AG10803 (cell line): ENCODE measurements around the gene TPM1.

Experiments used
- DNase-seq: peaks from one replicate; pipeline ENCODE4 v3.0.0; 2010; ENCODE audit warnings: low read depth
- H3K4me3 ChIP-seq: 2 replicates; pipeline ENCODE4 v1.5.1; 2011; ENCODE audit warnings: mild to moderate bottlenecking, low read length, control low read depth
- CTCF ChIP-seq: conservative IDR thresholded peaks from 2 replicates; pipeline ENCODE4 v1.5.1; 2011; ENCODE audit warnings: mild to moderate bottlenecking, low read length, control low read depth, inconsistent platforms

TPM1 gene

GRCh38 chr15:63056829-63057228 lies 14.3 kb downstream of the TPM1 start:
- no peak overlapping the region for H3K4me3 ChIP-seq
- DNase-seq: no peak
- TF ChIP-seq CTCF: no peak

- H3K4me3 ChIP-seq: no peak overlapping the region
- TF ChIP-seq CTCF: no peak
- DNase-seq: no peak
Measured at GRCh38 chr15:63057468-63058345, 15.2 kb downstream of the TPM1 start.

- DNase-seq: no peak
- no peak for TF ChIP-seq CTCF
Measured at GRCh38 chr15:63059075-63059474, 16.5 kb downstream of the TPM1 start.

GRCh38 chr15:63059573-63060216 lies 17.1 kb downstream of the TPM1 start:
- DNase-seq: no peak
- H3K4me3 ChIP-seq: no peak overlapping the region
- TF ChIP-seq CTCF: no peak

More at GRCh38 chr15:63059075-63059474, 16.5 kb downstream of the TPM1 start:
- no peak overlapping the region for H3K4me3 ChIP-seq

- H3K4me3 ChIP-seq: no peak overlapping the region
- no peak for DNase-seq
- no peak for TF ChIP-seq CTCF
Measured at GRCh38 chr15:63060699-63061098, 18.2 kb downstream of the TPM1 start.

- no peak for DNase-seq
- TF ChIP-seq CTCF: no peak
- H3K4me3 ChIP-seq: no peak overlapping the region
Measured at GRCh38 chr15:63061975-63062374, 19.4 kb downstream of the TPM1 start.
